ENCODE results near the gene PNMA8B.

PNMA8B gene

DNA sequence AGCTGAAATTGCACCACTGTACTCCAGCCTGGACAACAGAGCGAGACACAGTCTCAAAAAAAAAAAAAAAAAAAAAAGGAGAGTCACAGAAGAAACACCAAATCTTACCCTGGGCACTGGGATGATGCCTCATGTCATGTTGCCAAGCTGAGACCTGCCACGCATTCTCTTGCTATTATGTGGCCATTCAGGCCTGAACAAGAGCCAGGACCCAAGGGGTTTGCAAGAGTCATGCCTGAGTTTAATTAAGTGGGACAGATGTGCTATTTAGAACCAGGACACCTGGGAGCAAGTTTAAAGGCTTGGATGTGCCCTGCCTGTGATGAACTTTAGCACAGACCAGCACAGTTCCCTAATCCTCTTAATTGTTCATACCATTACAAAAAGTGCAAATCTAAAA is 34.1 kb downstream of the PNMA8B start:
- H3K4me3 ChIP-seq (ENCODE audit: low read depth, low read length): no peak overlapping the region
- in situ Hi-C loops (cut with HindIII; ENCODE audit: low sequenced_read_pairs): no loop called here
- TF ChIP-seq CTCF (IDR thresholded peaks at IDR 0.05; ENCODE audit: low read depth, low read length): no peak
- peak; percentile 15 for DNase-seq (ENCODE audit: low read depth, low spot score)

- DNase-seq (ENCODE audit: low read depth, low spot score): no peak
- no peak for TF ChIP-seq CTCF (IDR thresholded peaks at IDR 0.05; ENCODE audit: low read depth, low read length)
- H3K4me3 ChIP-seq (ENCODE audit: low read depth, low read length): no peak overlapping the region
- in situ Hi-C loops (cut with HindIII; ENCODE audit: low sequenced_read_pairs): no loop called here
These were observed 34.7 kb downstream of the PNMA8B start for GRCh38 chr19:46460981-46461380.

- DNase-seq (ENCODE audit: low read depth, low spot score): no peak
- no peak for TF ChIP-seq CTCF (IDR thresholded peaks at IDR 0.05; ENCODE audit: low read depth, low read length)
- in situ Hi-C loops (cut with HindIII; ENCODE audit: low sequenced_read_pairs): no loop called here
- H3K4me3 ChIP-seq (ENCODE audit: low read depth, low read length): no peak overlapping the region
These were observed 35.6 kb downstream of the PNMA8B start for GRCh38 chr19:46460055-46460454.

- no peak overlapping the region for H3K4me3 ChIP-seq (ENCODE audit: low read depth, low read length)
- DNase-seq (ENCODE audit: low read depth, low spot score): no peak
- no peak for TF ChIP-seq CTCF (IDR thresholded peaks at IDR 0.05; ENCODE audit: low read depth, low read length)
- in situ Hi-C loops (cut with HindIII; ENCODE audit: low sequenced_read_pairs): no loop called here
These were observed 38.7 kb downstream of the PNMA8B start for GRCh38 chr19:46456930-46457329.

DNA sequence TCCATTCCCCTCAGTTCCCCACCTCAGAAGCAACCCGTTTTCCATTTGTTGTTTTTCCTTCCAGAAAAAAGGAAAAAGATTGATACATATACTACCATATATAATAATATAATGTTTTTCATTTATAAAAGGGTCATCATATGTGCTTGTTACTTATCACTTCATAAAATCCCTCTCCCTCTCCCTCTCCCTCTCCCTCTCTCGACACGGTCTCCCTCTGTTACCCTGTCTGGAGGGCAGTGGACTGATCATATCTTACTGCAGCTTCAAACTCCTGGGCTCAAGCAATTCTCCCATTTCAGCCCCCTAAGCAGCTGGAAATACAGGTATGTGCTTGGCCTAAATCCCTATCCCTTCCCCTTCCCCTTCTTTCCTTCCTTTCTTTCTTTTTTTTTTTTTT is 41.4 kb downstream of the PNMA8B start:
- H3K4me3 ChIP-seq (ENCODE audit: low read depth, low read length): no peak overlapping the region
- in situ Hi-C loops (cut with HindIII; ENCODE audit: low sequenced_read_pairs): no loop called here
- no peak for TF ChIP-seq CTCF (IDR thresholded peaks at IDR 0.05; ENCODE audit: low read depth, low read length)
- no peak for DNase-seq (ENCODE audit: low read depth, low spot score)

GRCh38 chr19:46453661-46454060 is 42.0 kb downstream of the PNMA8B start:
- no peak for DNase-seq (ENCODE audit: low read depth, low spot score)
- no peak for TF ChIP-seq CTCF (IDR thresholded peaks at IDR 0.05; ENCODE audit: low read depth, low read length)
- no peak overlapping the region for H3K4me3 ChIP-seq (ENCODE audit: low read depth, low read length)
- in situ Hi-C loops (cut with HindIII; ENCODE audit: low sequenced_read_pairs): no loop called here

GRCh38 chr19:46452186-46452585 is 43.5 kb downstream of the PNMA8B start:
- TF ChIP-seq CTCF (IDR thresholded peaks at IDR 0.05; ENCODE audit: low read depth, low read length): no peak
- no peak for DNase-seq (ENCODE audit: low read depth, low spot score)
- H3K4me3 ChIP-seq (ENCODE audit: low read depth, low read length): no peak overlapping the region
- in situ Hi-C loops (cut with HindIII; ENCODE audit: low sequenced_read_pairs): no loop called here

All from astrocyte of the spinal cord (primary cell).